ENCODE measurements around the gene KDM2A.

Gene KDM2A

GRCh38 chr11:67306769-67307544 lies 187.9 kb downstream of the KDM2A start:
- DNase-seq, result no peak

GRCh38 chr11:67307545-67308001 lies 188.5 kb downstream of the KDM2A start:
- DNase-seq, result no peak
